Subcutaneous adipose tissue (tissue), 4 donors: ENCODE results near the gene TBL3. TPM values are rescaled to one million over a fixed set of nuclear protein-coding genes. Genes with fewer than 3 reads are reported as not detected.

Source experiments
- total RNA-seq, 4 donors: library from RNA; depleted of rRNA; stranded (reverse); fragments of >200 nt; gene quantifications; one replicate each; pipeline ENCODE4 v1.1.0, GENCODE V29; 2016
- TF ChIP-seq, protein P1 (sequence below): fragments of 450-650 bp; IDR thresholded peaks from one replicate; pipeline ENCODE4 v1.5.1; 2016; ENCODE audit warnings: low read depth, mild to moderate bottlenecking, control low read depth, antibody characterized with exemption, moderate library complexity

TBL3 gene
- total RNA-seq, 4 donors from 2014 or later, result 20.9 to 30.6 (median 26.6) TPM

DNA sequence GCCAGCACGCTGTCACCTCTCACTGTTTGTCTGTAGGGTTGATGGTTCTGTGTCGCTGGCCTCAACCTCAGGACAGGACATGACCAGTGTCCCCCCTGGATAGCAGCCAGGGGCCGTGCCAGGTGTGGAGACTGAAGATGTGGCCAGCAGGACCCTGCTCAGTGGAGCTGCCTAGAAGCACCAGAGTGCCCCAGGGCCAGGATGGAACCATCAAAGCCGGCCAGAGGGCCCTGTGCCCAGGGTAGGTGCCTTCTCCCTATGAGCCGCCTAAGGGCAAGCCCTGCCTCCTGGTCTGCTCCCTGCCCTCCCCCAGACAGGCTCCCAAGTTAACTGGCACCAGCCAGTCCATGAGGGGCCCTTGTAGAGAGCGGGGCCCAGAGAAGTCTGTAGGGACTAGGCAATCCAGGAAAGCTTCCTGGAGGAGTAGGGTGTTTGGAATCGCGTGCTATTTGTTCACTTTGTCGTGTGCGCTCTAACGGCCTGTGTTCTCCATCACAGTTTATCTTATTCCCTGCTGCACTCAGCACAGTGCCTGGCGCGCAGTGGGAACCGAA lies 13.1 kb upstream of the TBL3 start:
- TF ChIP-seq, protein P1, sequence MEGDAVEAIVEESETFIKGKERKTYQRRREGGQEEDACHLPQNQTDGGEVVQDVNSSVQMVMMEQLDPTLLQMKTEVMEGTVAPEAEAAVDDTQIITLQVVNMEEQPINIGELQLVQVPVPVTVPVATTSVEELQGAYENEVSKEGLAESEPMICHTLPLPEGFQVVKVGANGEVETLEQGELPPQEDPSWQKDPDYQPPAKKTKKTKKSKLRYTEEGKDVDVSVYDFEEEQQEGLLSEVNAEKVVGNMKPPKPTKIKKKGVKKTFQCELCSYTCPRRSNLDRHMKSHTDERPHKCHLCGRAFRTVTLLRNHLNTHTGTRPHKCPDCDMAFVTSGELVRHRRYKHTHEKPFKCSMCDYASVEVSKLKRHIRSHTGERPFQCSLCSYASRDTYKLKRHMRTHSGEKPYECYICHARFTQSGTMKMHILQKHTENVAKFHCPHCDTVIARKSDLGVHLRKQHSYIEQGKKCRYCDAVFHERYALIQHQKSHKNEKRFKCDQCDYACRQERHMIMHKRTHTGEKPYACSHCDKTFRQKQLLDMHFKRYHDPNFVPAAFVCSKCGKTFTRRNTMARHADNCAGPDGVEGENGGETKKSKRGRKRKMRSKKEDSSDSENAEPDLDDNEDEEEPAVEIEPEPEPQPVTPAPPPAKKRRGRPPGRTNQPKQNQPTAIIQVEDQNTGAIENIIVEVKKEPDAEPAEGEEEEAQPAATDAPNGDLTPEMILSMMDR, result no peak

DNA sequence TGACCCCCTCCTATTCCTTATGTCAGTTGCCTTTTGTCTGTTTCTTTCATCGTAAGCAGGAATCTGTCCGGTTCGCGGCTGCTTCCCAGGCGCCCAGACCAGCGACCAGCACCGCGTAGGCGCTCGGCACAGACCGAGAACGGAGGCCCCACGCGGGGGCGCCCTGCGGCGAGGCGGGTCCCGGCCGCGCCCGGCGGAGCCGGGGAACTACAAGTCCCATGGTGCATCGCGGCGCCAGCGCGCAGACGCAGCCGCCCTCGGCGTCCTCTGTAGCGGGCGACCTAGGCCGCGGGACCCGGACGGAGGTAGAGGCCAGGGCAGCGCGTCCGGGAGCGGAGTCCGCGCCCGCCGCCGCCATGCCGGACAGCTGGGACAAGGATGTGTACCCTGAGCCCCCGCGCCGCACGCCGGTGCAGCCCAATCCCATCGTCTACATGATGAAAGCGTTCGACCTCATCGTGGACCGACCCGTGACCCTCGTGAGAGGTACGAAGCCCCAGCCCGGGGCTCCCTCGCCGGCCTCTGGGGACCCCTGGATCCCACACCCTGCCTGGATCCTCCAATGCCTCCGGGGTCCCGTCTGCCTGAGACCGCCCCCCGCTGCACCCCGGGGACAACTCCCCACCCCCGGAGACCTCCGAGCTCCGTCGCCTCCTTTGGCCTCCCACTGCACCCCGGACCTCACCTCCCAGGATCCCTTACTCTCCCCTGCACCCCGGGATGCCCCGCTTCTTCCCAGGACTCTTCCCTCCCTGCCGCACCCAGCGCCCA lies 12.4 kb upstream of the TBL3 start, which contains the start of gene NDUFB10:
TSS of gene NDUFB10 (plus strand) at position 270 of the 771 bp plus-strand sequence. CDS start at position 357, 87 bp downstream.
- TF ChIP-seq, protein P1, result no peak

DNA sequence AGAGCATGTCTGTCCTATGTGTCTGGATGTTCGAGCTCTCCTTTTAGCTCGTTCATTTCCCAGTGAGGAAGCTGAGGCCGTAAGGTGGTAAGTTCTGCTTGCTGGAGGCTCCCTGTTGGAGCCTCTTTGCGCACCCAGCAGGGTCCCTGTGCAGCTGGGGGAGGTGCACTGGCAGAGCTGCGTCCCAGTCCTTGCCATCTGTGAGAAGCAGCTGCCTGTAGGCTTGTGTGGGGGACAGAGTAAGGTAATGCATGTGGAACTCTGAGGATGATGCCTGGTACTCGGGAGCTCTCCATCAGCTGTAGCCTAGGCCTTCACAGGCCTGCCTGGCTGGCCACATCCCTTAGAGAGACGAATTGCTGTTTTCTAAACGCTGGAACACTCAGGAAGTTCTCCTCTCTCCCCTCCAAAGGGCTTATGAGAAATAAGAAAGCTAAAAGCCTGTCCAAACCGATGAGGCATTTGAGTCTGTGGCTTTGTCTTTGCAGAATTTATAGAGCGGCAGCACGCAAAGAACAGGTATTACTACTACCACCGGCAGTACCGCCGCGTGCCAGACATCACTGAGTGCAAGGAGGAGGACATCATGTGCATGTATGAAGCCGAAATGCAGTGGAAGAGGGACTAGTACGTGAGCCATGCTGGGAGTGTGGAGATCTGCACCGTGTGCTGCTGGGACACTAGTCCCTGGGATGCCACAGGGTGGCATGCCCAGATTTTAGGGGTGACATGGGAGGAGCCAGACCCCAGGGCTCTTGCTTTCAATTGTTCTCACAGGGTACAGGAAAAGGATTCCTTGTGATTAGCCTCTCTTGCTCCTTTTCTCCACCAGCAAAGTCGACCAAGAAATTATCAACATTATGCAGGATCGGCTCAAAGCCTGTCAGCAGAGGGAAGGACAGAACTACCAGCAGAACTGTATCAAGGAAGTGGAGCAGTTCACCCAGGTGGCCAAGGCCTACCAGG lies 10.9 kb upstream of the TBL3 start:
- TF ChIP-seq, protein P1, result no peak

DNA sequence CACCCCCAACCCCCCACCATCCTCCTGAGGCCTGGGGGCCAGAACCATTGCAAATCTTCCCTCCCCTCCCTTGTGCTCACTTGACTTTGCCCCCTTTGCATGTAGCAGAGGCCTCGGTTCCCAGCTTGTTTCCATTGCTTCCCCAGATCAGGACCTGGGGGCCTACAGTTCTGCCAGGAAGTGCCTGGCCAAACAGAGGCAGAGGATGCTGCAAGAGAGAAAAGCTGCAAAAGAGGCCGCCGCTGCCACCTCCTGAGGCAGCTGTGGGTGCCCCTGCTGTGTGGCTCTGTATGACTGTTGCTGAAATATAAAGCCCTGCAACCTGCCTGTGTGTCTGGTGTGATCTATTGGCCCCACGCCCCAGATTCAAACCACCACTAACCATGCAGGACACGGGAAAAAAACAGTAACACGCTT lies 10.2 kb upstream of the TBL3 start:
- TF ChIP-seq, protein P1, result no peak

DNA sequence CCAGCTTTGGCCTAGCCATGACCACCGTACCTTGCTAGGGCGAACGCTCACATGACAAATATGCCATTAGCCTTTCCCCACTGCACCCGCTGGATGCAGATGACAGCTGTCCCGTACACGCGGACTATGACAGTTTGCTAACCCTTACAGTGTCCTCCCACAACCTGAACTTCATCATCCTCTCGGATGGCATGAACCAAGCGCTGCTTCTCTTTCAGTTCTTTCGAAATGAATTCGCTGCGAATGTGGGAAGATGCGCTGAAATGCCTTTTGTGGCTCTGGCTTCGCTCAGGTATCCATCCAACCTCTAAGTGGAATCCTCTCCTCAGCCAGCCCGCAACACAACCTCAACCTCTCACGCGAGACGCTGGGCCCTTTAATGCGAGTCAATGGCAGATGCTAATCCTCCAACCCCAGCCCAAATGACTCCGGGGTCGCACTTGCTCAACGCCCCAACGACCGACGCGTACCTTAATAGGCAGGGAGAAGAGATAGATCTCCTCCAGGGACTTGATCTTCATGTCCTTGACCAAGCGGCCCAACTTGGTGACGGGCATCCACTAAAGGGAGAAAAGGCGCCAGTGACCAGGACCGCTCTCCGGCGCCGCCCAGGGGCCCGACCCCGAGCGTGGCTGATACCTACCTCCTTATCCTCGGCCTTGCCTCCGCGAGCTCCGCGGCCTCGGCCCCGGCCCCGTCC lies 7.9 kb upstream of the TBL3 start:
- TF ChIP-seq, protein P1, result no peak

DNA sequence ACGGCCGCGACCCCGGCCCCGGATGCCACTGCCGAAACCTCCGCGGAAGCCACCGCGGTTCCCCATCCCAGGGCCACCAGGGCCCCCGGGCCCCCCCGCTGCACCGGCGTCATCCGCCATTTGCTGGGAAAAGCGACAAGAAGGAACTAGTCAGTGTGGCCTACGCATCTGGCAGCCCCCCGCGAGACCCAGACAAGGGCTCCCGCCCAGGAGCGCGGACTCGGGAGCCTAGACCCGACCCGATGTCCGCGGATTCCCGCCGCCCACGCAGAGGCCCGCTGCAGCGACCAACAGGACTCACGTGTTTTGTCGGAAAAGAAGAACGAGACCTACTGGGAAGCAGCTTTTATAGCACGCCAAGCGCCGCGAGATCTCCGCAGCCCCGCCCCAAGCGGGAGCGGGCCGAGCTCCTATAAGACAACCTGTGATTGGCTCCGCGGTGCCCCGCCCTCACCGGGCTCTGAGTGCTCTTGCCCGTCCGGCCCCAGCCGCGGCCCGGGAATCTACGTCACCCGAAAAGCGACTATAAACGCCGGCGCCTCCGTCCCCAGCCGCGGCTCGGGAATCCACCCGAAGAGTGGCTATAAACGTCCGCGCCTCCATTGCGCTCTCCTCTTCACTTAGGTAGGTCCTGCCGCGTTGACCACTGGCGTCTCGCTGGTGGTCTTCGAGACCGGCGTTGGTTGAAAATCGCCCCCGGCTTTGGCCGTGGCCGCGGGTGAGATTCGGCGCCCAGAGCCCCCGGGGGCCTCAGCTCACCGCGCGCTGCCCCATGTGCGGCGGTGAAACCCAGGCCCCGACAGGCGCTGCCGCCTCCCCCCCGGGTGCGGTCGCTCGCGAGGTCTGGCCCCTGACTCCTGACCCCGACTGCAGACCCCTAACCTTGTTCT lies 7.1 kb upstream of the TBL3 start, which contains the start of gene RPS2:
TSS of gene RPS2 (minus strand) at position 321 of the 890 bp plus-strand sequence. CDS start at position 120, 201 bp downstream.
- TF ChIP-seq, protein P1, result no peak
